ENCODE measurements around the gene ONECUT3. TPM values are rescaled to one million over a fixed set of nuclear protein-coding genes. Genes with fewer than 3 reads are reported as not detected.

ONECUT3 gene
- total and polyA plus RNA-seq, 12 donors = under 0.01 TPM; not detected in 11

DNA sequence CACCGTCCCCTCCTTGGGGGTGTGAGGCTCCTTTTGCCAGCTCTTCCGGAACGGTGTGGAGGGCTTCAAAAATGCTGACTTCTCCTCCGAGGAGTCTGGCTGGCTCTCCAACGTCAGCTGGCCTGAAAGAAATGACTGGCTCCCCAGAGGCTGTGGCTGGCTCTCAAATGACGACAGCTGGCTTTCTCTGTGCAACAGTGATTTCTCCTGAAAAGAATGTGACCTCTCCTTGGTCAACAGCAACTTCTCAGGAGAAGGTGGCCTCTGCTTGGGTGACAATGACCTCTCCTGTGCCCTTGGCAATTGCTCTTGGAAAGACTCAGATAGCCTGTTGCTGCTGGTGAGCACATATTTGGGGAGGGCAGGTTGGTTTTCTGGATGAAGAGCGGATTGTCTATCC, 29.2 kb downstream of the ONECUT3 start:
- Histone ChIP-seq H3K27me3 (peaks cover 31% of the 10 kb centered on the region), H3K9me3 (replicated peaks in 1 of 3) (peaks cover 0 to 6% (median 0%) of the 10 kb centered on the region in 3 donors), H3K4me1 (replicated peaks in 1 of 2) (no peaks in the 10 kb centered on the region), H3K36me3 (replicated peaks in 1 of 2) (no peaks in the 10 kb centered on the region), H3K4me3 (no peak overlapping the region), H3K27ac (no peak overlapping the region)
- intact Hi-C loops (cut with DNase I) = no loop called here
- no peak for DNase-seq
- 69 to 80% (median 76%) methylated on average over 4 to 7 of the region's 7 CpGs for WGBS, 4 donors
- no peak for TF ChIP-seq POLR2A (IDR thresholded peaks at IDR 0.05)
- TF ChIP-seq, protein P1, sequence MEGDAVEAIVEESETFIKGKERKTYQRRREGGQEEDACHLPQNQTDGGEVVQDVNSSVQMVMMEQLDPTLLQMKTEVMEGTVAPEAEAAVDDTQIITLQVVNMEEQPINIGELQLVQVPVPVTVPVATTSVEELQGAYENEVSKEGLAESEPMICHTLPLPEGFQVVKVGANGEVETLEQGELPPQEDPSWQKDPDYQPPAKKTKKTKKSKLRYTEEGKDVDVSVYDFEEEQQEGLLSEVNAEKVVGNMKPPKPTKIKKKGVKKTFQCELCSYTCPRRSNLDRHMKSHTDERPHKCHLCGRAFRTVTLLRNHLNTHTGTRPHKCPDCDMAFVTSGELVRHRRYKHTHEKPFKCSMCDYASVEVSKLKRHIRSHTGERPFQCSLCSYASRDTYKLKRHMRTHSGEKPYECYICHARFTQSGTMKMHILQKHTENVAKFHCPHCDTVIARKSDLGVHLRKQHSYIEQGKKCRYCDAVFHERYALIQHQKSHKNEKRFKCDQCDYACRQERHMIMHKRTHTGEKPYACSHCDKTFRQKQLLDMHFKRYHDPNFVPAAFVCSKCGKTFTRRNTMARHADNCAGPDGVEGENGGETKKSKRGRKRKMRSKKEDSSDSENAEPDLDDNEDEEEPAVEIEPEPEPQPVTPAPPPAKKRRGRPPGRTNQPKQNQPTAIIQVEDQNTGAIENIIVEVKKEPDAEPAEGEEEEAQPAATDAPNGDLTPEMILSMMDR (IDR thresholded peaks at IDR 0.05) = no peak

DNA sequence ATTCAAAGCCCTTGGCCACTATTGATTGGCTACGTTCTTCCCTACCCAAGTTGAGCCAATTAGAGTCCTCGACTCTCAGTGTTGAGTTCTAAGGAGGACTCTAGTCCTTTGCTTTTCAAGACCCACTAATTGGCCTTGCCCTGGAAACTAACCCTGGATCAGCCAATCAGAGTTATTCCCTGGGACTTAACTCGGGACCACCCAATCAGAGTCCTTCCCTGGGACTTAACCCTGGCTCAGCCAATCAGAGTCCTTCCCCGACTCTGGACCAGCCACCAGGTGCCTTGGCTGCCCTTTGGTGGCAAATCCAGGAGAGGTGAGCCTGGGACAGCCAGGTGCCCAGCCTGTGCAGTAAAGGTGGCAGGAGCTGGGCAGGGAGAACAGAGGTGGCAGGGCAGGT, 30.0 kb downstream of the ONECUT3 start:
- Histone ChIP-seq H3K36me3 (replicated peaks in 1 of 2) (no peaks in the 10 kb centered on the region), H3K4me3 (no peak overlapping the region), H3K4me1 (replicated peaks in 1 of 2) (no peaks in the 10 kb centered on the region), H3K9me3 (replicated peaks in 1 of 3) (peaks cover 0 to 6% (median 0%) of the 10 kb centered on the region in 3 donors), H3K27ac (no peak overlapping the region), H3K27me3 (peaks cover 32% of the 10 kb centered on the region)
- 85 to 89% (median 86%) methylated on average over 4 of the region's 4 CpGs for WGBS, 4 donors
- no peak for TF ChIP-seq POLR2A (IDR thresholded peaks at IDR 0.05)
- TF ChIP-seq, protein P1 (IDR thresholded peaks at IDR 0.05) = no peak
- intact Hi-C loops (cut with DNase I) = no loop called here
- DNase-seq = no peak

DNA sequence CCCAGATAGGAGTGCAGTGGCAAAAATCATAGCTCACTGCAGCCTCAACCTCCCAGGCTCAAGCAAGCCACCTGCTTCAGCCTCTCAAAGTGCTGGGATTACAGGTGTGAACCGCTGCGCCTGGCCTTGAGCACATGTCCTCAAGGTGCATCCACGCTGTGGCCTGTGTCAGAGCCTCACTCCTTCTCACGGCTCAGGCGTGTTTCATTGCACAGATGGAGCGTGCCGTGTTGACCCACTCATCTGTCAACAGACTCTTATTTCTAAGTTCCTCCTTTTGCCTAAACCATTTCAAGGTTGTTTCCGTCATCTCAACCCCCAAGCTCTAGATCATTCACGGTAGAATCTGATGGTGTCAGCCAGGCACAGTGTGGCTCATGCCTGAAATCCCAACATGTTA, 30.6 kb downstream of the ONECUT3 start:
- 69 to 83% (median 77%) methylated on average over 9 of the region's 9 CpGs for WGBS, 4 donors
- Histone ChIP-seq H3K9me3 (replicated peaks in 1 of 3) (peaks cover 0 to 6% (median 0%) of the 10 kb centered on the region in 3 donors), H3K27me3 (peaks cover 35% of the 10 kb centered on the region), H3K36me3 (replicated peaks in 1 of 2) (no peaks in the 10 kb centered on the region), H3K27ac (no peak overlapping the region), H3K4me1 (replicated peaks in 1 of 2) (no peaks in the 10 kb centered on the region), H3K4me3 (no peak overlapping the region)
- DNase-seq = no peak
- intact Hi-C loops (cut with DNase I) = no loop called here
- no peak for TF ChIP-seq POLR2A (IDR thresholded peaks at IDR 0.05)
- TF ChIP-seq, protein P1 (IDR thresholded peaks at IDR 0.05) = no peak

DNA sequence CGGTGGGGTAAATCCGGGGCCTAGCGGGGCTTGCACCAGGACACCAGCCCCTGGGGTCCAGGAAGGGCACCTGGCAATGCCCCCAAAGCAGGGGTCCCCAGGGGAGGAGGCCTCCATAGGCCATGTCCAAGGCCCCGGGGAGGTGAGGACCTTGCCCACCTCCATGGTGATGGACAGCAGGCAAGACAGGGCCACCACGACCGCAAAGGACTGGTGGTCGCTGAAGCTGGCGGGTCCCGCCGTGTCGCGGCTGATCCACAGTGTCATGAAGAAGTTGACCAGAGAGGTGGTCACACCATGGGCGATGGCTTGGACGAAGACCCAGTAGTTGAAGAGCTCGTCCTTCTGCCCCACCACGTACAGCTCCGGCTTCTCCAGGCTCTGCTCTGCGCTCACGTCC, 32.0 kb downstream of the ONECUT3 start:
- Histone ChIP-seq H3K36me3 (replicated peaks in 1 of 2) (no peaks in the 10 kb centered on the region), H3K27me3 (peaks cover 27% of the 10 kb centered on the region), H3K4me1 (replicated peaks in 1 of 2) (no peaks in the 10 kb centered on the region), H3K9me3 (replicated peaks in 1 of 3) (peaks cover 0 to 6% (median 0%) of the 10 kb centered on the region in 3 donors), H3K27ac (no peak overlapping the region), H3K4me3 (no peak overlapping the region)
- WGBS, 4 donors = 89 to 96% (median 92%) methylated on average over 15 to 19 of the region's 19 CpGs
- intact Hi-C loops (cut with DNase I) = no loop called here
- no peak for DNase-seq
- TF ChIP-seq, protein P1 (IDR thresholded peaks at IDR 0.05) = no peak
- no peak for TF ChIP-seq POLR2A (IDR thresholded peaks at IDR 0.05)

Measured in adrenal gland (tissue), 12 donors.